Measurements from ENCODE around the gene ATP5PO. TPM values are rescaled to one million over a fixed set of nuclear protein-coding genes. Genes with fewer than 3 reads are reported as not detected.

ATP5PO gene
- total and polyA plus RNA-seq, 5 donors from 2014 or later, result 119 to 458 (median 418) TPM

DNA sequence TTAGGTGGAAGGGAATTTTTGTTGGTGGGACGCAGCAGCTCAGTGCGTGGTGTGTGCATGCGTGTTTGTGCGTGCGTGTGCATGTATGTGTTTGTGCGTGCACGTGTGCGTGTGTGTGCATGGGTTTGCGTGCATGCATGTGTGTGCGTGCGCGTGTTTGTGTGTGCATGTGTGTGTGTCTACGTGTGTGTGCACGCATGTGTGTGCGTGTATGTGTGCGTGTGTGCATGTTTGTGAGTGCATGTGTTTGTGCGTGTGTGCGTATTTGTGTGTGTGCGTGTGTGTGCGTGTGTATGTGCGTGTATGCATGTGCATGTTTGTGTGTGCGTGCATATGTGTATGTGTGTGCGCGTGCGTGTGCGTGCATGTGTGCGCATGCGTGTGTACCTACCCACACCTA is 20.2 kb downstream of the ATP5PO start:
- no peak for DNase-seq
- no peaks in the 10 kb centered on the region for H3K27me3 ChIP-seq (ENCODE audit: control insufficient read depth, insufficient read depth, low read length)
- H3K4me3 ChIP-seq (ENCODE audit: low read depth, low read length), result no peak overlapping the region

DNA sequence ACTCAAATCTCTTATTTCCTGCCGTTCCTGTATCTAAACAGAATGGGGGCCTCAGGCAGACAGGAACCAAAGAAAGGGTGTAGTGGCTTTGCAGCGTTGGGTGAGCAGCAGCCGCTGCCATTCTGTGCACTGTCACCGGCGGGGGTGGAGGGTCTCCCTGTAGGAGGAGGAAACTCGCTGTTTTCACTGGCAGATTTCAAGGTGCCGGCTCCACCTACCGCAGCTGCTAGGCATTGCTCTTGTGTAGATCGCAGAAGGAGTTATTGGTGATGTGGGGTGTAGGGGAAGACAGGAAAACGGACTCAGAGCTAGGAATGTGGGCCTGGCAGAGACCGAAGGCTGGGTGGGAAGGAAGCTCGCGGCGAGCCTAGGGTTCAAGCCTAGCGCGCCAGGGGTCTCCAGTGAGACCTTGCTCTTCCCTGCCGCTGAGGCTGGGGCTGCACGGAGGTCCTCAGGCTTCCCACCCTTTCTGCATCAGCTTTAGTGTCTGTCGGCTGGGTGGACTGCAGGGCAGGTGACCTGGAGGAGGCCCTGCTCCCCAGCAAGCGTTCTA is 20.8 kb downstream of the ATP5PO start:
- peak; percentile 79 for ATAC-seq (ENCODE audit: low read depth in 2 of 2)
- peaks cover 4% of the 10 kb centered on the region for H3K27me3 Mint-ChIP-seq
- Histone ChIP-seq H3K27ac (ENCODE audit: insufficient read depth, low read length, poor library complexity, severe bottlenecking) (no peak overlapping the region), H3K9me3 (ENCODE audit: control insufficient read depth in 2 of 2, low read length in 2 of 2) (no peaks in the 10 kb centered on the region), H3K4me1 (ENCODE audit: control insufficient read depth, insufficient read depth, low read length, poor library complexity, severe bottlenecking) (peaks cover 6% of the 10 kb centered on the region), H3K4me3 (ENCODE audit: low read depth, low read length) (no peak overlapping the region), H3K27me3 (ENCODE audit: control insufficient read depth, insufficient read depth, low read length) (peaks cover under 1% of the 10 kb centered on the region), H3K36me3 (ENCODE audit: control insufficient read depth, insufficient read depth, low read length) (no peaks in the 10 kb centered on the region)
- peaks cover 0 to 16% (median 6%) of the 10 kb centered on the region in 4 donors for H3K4me1 Mint-ChIP-seq
- peak in 2 of 3 donors; percentile 43 to 73 for DNase-seq
- H3K9me3 Mint-ChIP-seq, result no peaks in the 10 kb centered on the region
- peaks cover 3% of the 10 kb centered on the region for H3K36me3 Mint-ChIP-seq
- H3K4me3 Mint-ChIP-seq, result peak overlapping the region in 2 of 4 donors; percentile 78 to 83
- peak overlapping the region; percentile 13 to 77 (median 53) for H3K27ac Mint-ChIP-seq

More for the DNA sequence above, 20.2 kb downstream of the ATP5PO start:
- ATAC-seq (ENCODE audit: low read depth in 2 of 2), result no peak
- H3K36me3 ChIP-seq (ENCODE audit: control insufficient read depth, insufficient read depth, low read length), result no peaks in the 10 kb centered on the region
- Mint-ChIP-seq H3K36me3 (peaks cover 6% of the 10 kb centered on the region), H3K4me3 (peak overlapping the region in 2 of 4 donors; percentile 42 to 78), H3K4me1 (peaks cover 0 to 16% (median 6%) of the 10 kb centered on the region in 4 donors), H3K27ac (peak overlapping the region in 1 of 3 donors; percentile 53), H3K9me3 (no peaks in the 10 kb centered on the region), H3K27me3 (peaks cover 3% of the 10 kb centered on the region)
- H3K4me1 ChIP-seq (ENCODE audit: control insufficient read depth, insufficient read depth, low read length, poor library complexity, severe bottlenecking), result peaks cover 6% of the 10 kb centered on the region
- no peak overlapping the region for H3K27ac ChIP-seq (ENCODE audit: insufficient read depth, low read length, poor library complexity, severe bottlenecking)
- H3K9me3 ChIP-seq (ENCODE audit: control insufficient read depth in 2 of 2, low read length in 2 of 2), result no peaks in the 10 kb centered on the region

DNA sequence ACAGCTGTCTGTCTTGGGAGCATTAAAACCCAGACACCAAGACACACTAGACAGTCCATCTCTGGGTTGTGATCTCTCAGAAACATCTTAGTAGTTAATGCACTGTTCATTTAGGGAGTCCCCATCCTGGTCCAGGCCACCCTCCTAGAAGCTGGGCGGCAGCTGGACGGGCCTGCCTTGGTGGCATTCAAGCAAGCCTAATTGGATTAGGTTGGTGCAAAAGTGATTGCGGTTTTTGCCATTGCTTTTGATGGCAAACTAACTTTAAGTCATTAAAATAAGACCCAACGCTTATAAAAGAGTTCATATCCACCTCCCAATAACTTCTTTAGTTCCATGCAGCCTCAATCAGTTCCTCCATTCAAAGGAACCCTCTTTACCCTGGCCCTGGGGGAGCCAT is 21.7 kb downstream of the ATP5PO start:
- Mint-ChIP-seq H3K4me3 (no peak overlapping the region), H3K27ac (no peak overlapping the region)

DNA sequence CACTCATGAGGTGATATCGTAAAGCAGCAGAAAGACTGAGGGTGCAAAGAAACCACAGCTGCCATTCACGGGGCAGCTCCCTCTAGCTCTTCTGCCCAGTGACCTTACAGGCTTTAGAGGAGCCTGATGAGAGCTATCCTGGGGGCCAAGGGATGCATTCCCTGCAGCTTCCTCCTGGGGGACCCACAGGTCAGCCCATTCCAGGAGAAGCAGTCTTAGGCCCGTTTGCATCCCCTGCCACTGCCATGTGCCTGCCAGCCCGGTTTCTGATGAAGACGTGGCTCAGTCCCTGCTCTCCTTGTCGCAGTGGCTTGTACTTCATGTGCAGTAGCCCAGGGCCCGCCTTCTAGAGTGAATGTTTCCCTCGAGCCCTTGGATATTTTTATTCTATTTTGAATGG is 22.8 kb downstream of the ATP5PO start:
- Mint-ChIP-seq H3K27ac (no peak overlapping the region), H3K36me3 (no peaks in the 10 kb centered on the region), H3K27me3 (peaks cover 9% of the 10 kb centered on the region), H3K4me1 (peaks cover 0 to 16% (median 6%) of the 10 kb centered on the region in 4 donors), H3K4me3 (no peak overlapping the region), H3K9me3 (no peaks in the 10 kb centered on the region)
- no peak overlapping the region for H3K4me3 ChIP-seq (ENCODE audit: low read depth, low read length)
- no peaks in the 10 kb centered on the region for H3K36me3 ChIP-seq (ENCODE audit: control insufficient read depth, insufficient read depth, low read length)
- DNase-seq, result no peak
- no peaks in the 10 kb centered on the region for H3K9me3 ChIP-seq (ENCODE audit: control insufficient read depth in 2 of 2, low read length in 2 of 2)
- ATAC-seq (ENCODE audit: low read depth in 2 of 2), result no peak
- peaks cover 3% of the 10 kb centered on the region for H3K27me3 ChIP-seq (ENCODE audit: control insufficient read depth, insufficient read depth, low read length)
- H3K4me1 ChIP-seq (ENCODE audit: control insufficient read depth, insufficient read depth, low read length, poor library complexity, severe bottlenecking), result peaks cover 6% of the 10 kb centered on the region
- no peak overlapping the region for H3K27ac ChIP-seq (ENCODE audit: insufficient read depth, low read length, poor library complexity, severe bottlenecking)

More for the DNA sequence above, 21.7 kb downstream of the ATP5PO start:
- H3K36me3 ChIP-seq (ENCODE audit: control insufficient read depth, insufficient read depth, low read length), result no peaks in the 10 kb centered on the region
- H3K4me3 ChIP-seq (ENCODE audit: low read depth, low read length), result no peak overlapping the region
- no peaks in the 10 kb centered on the region for H3K36me3 Mint-ChIP-seq
- DNase-seq, result no peak
- peaks cover 6% of the 10 kb centered on the region for H3K4me1 ChIP-seq (ENCODE audit: control insufficient read depth, insufficient read depth, low read length, poor library complexity, severe bottlenecking)
- peaks cover 3% of the 10 kb centered on the region for H3K27me3 ChIP-seq (ENCODE audit: control insufficient read depth, insufficient read depth, low read length)
- no peaks in the 10 kb centered on the region for H3K9me3 Mint-ChIP-seq
- peaks cover 0 to 16% (median 6%) of the 10 kb centered on the region in 4 donors for H3K4me1 Mint-ChIP-seq
- H3K27ac ChIP-seq (ENCODE audit: insufficient read depth, low read length, poor library complexity, severe bottlenecking), result no peak overlapping the region
- H3K27me3 Mint-ChIP-seq, result peaks cover 9% of the 10 kb centered on the region
- no peak for ATAC-seq (ENCODE audit: low read depth in 2 of 2)
- no peaks in the 10 kb centered on the region for H3K9me3 ChIP-seq (ENCODE audit: control insufficient read depth in 2 of 2, low read length in 2 of 2)

DNA sequence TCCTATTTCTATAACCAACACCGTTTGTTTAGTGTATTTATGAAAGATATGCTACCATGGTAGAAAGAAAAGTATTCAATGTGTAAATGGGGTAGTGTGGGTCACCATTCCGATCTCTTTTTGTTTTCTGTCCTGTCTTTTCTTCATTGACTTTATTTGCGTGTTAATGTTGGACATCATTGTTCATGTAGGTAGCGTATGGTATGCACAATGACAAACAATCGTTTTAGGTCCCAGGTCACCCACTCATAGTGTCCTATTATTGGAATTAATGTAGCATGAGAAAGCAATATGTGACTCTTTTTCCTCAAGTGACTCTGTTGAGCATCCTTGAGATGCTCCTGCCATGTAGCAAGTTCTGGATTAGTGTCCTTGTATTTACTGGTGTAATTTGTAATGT is 25.4 kb downstream of the ATP5PO start:
- peaks cover 3% of the 10 kb centered on the region for H3K27me3 ChIP-seq (ENCODE audit: control insufficient read depth, insufficient read depth, low read length)
- Mint-ChIP-seq H3K9me3 (no peaks in the 10 kb centered on the region), H3K4me1 (peaks cover 0 to 11% (median 5%) of the 10 kb centered on the region in 4 donors), H3K36me3 (no peaks in the 10 kb centered on the region), H3K27me3 (peaks cover 9% of the 10 kb centered on the region), H3K27ac (no peak overlapping the region), H3K4me3 (no peak overlapping the region)
- no peak for DNase-seq
- no peaks in the 10 kb centered on the region for H3K9me3 ChIP-seq (ENCODE audit: control insufficient read depth in 2 of 2, low read length in 2 of 2)
- H3K27ac ChIP-seq (ENCODE audit: insufficient read depth, low read length, poor library complexity, severe bottlenecking), result no peak overlapping the region
- no peak for ATAC-seq (ENCODE audit: low read depth in 2 of 2)
- no peaks in the 10 kb centered on the region for H3K36me3 ChIP-seq (ENCODE audit: control insufficient read depth, insufficient read depth, low read length)
- H3K4me1 ChIP-seq (ENCODE audit: control insufficient read depth, insufficient read depth, low read length, poor library complexity, severe bottlenecking), result peaks cover 5% of the 10 kb centered on the region
- H3K4me3 ChIP-seq (ENCODE audit: low read depth, low read length), result no peak overlapping the region

DNA sequence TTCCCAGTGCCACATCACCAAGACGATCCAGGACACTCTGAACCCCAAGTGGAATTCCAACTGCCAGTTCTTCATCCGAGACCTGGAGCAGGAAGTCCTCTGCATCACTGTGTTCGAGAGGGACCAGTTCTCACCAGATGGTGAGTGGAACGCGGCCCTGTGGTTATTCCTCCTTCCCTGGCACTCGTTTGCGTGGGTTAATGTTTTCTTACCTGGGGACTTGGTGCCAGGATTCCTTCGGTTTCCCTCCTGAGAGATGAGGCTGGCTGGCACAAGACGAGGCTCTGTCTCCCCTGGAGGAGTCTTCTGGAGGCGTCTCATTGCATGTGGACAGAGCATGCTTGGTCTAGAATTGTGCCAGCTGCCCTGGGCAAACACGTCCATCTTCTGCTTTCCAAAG is 29.3 kb downstream of the ATP5PO start:
- no peak for ATAC-seq (ENCODE audit: low read depth in 2 of 2)
- no peak overlapping the region for H3K4me3 Mint-ChIP-seq
- H3K27me3 Mint-ChIP-seq, result peaks cover 9% of the 10 kb centered on the region

DNA sequence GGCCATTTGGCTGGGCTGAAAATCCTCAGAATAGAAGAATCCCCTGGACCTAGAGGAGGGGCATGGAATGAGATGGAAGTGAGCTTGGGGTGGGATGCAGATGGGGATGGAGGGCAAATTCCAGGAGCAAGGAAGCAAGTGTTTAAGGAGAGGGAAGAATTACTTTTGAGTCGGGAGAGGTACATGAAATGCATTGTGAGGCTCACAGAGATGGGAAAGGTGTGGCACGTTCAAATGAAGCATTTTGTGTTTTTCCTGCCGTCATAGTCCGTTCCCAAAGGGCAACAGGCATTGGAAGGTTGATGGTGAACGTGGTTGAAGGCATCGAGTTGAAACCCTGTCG is 30.5 kb downstream of the ATP5PO start:
- H3K4me3 ChIP-seq (ENCODE audit: low read depth, low read length), result no peak overlapping the region
- Mint-ChIP-seq H3K4me3 (no peak overlapping the region), H3K9me3 (no peaks in the 10 kb centered on the region), H3K27ac (no peak overlapping the region), H3K4me1 (no peaks in the 10 kb centered on the region), H3K27me3 (peaks cover 5% of the 10 kb centered on the region), H3K36me3 (no peaks in the 10 kb centered on the region)
- H3K36me3 ChIP-seq (ENCODE audit: control insufficient read depth, insufficient read depth, low read length), result no peaks in the 10 kb centered on the region
- no peak for DNase-seq
- no peaks in the 10 kb centered on the region for H3K9me3 ChIP-seq (ENCODE audit: control insufficient read depth in 2 of 2, low read length in 2 of 2)
- ATAC-seq (ENCODE audit: low read depth in 2 of 2), result no peak
- no peaks in the 10 kb centered on the region for H3K4me1 ChIP-seq (ENCODE audit: control insufficient read depth, insufficient read depth, low read length, poor library complexity, severe bottlenecking)
- no peak overlapping the region for H3K27ac ChIP-seq (ENCODE audit: insufficient read depth, low read length, poor library complexity, severe bottlenecking)
- H3K27me3 ChIP-seq (ENCODE audit: control insufficient read depth, insufficient read depth, low read length), result peaks cover 3% of the 10 kb centered on the region

More for the DNA sequence above, 29.3 kb downstream of the ATP5PO start:
- no peaks in the 10 kb centered on the region for H3K9me3 Mint-ChIP-seq
- no peak overlapping the region for H3K27ac Mint-ChIP-seq
- H3K4me1 Mint-ChIP-seq, result no peaks in the 10 kb centered on the region
- no peak for DNase-seq
- Histone ChIP-seq H3K27ac (ENCODE audit: insufficient read depth, low read length, poor library complexity, severe bottlenecking) (no peak overlapping the region), H3K36me3 (ENCODE audit: control insufficient read depth, insufficient read depth, low read length) (no peaks in the 10 kb centered on the region), H3K4me3 (ENCODE audit: low read depth, low read length) (no peak overlapping the region), H3K27me3 (ENCODE audit: control insufficient read depth, insufficient read depth, low read length) (peaks cover 3% of the 10 kb centered on the region), H3K4me1 (ENCODE audit: control insufficient read depth, insufficient read depth, low read length, poor library complexity, severe bottlenecking) (no peaks in the 10 kb centered on the region), H3K9me3 (ENCODE audit: control insufficient read depth in 2 of 2, low read length in 2 of 2) (no peaks in the 10 kb centered on the region)
- no peaks in the 10 kb centered on the region for H3K36me3 Mint-ChIP-seq

DNA sequence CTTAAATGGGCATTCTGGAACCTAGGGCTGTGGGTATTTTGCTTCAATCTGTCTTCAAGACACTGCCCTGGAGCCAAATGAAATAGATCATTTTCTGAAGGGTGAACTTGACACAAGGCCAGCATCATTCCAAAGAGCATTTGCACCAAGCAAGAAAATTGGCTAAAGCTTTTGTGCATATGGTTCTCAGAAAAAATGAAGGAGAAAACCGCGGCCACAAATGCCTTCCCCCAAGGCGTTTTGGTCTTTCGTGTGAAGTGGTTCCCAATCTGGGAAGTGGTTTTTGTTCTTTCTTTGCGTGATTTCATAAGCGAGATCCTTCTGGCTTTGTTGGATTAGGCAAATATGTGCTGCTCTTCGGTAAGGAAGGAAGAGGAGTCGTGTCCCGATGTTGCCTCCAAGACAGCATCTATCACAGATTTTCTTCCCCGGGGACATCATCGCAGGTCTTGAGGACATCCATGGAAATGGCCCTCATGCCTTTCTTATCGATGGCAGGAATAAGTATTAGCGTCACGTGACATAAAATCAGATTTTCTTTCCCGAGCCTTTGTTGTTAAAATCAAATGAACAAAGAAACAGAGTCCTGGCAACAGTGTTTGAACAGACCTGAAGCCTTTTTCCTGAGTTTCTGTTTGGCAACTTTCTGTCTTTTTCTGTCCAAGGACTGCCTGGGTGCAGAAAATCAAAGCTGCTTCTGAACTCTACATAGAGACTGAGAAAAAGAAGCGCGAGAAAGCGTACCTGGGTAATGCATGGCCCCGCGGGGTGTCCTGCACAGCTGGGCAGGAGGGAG is 31.0 kb downstream of the ATP5PO start:
- DNase-seq (no peak), ATAC-seq (ENCODE audit: low read depth in 2 of 2) (no peak)
- Histone ChIP-seq H3K4me1 (ENCODE audit: control insufficient read depth, insufficient read depth, low read length, poor library complexity, severe bottlenecking) (no peaks in the 10 kb centered on the region), H3K36me3 (ENCODE audit: control insufficient read depth, insufficient read depth, low read length) (no peaks in the 10 kb centered on the region), H3K9me3 (ENCODE audit: control insufficient read depth in 2 of 2, low read length in 2 of 2) (no peaks in the 10 kb centered on the region), H3K4me3 (ENCODE audit: low read depth, low read length) (no peak overlapping the region), H3K27me3 (ENCODE audit: control insufficient read depth, insufficient read depth, low read length) (peaks cover under 1% of the 10 kb centered on the region), H3K27ac (ENCODE audit: insufficient read depth, low read length, poor library complexity, severe bottlenecking) (no peak overlapping the region)
- Mint-ChIP-seq H3K27me3 (peaks cover 5% of the 10 kb centered on the region), H3K4me1 (no peaks in the 10 kb centered on the region), H3K27ac (no peak overlapping the region), H3K36me3 (no peaks in the 10 kb centered on the region), H3K4me3 (no peak overlapping the region), H3K9me3 (no peaks in the 10 kb centered on the region)
